Right lobe of liver (tissue), 4 donors: ENCODE results near the gene GNG12.

Source experiments
- CTCF ChIP-seq, 4 donors: fragments of 200-600 bp in 3 of 4; fragments of 450-650 bp in 1 of 4; IDR thresholded peaks; one replicate each; pipeline versions ENCODE4 v1.5.1 to v1.8.0; 2016 to 2022; ENCODE audit warnings: antibody characterized with exemption in 4 of 4, mild to moderate bottlenecking in 2 of 4
- POLR2A ChIP-seq: fragments of 450-650 bp; IDR thresholded peaks from one replicate; pipeline ENCODE4 v1.6.1; 2017; ENCODE audit warnings: antibody characterized with exemption, mild to moderate bottlenecking
- donor health status: DM: no; HTN: no; CAD: no.
- donor health status: DM: no; HTN: no; CAD: no.
- donor health status: DM: no; HTN: yes; CAD: no.

GRCh38 chr1:67846538-67846937 is 13.3 kb upstream of the GNG12 start:
- TF ChIP-seq POLR2A (no peak), CTCF (IDR thresholded peaks at IDR 0.05) (no peak)
